SH-SY5Y (cell line): ENCODE data around the gene IZUMO1.

Source experiments
- GATA2 ChIP-seq: IDR thresholded peaks from 2 replicates; pipeline ENCODE4 v1.6.1; 2011; ENCODE audit warnings: mild to moderate bottlenecking, low read depth, low read length
- GATA3 ChIP-seq: IDR thresholded peaks from 2 replicates; pipeline ENCODE4 v1.6.1; 2011; ENCODE audit warnings: low read depth, mild to moderate bottlenecking, low read length, moderate library complexity

GRCh38 chr19:48749571-48750198 lies 3.0 kb upstream of the IZUMO1 start:
- no peak for TF ChIP-seq GATA3
- TF ChIP-seq GATA2 = no peak
